K562 treated with DMSO at 1 percent for 48 hours (cell line): ENCODE data around the gene GSK3A. TPM values are rescaled to one million over a fixed set of nuclear protein-coding genes. Genes with fewer than 3 reads are reported as not detected.

Experiments used
- total RNA-seq: library from RNA; unstranded; fragments of 300-600 nt; gene quantifications from 2 replicates; pipeline ENCODE4 v1.2.3, GENCODE V29; 2022; ENCODE audit warnings: low replicate concordance; ENCODE audit errors: extremely low read depth

Gene GSK3A
- total RNA-seq: not detected in 2 replicates

GRCh38 chr19:42242512-42243409, at the start of gene GSK3A:
GSK3A (minus strand) TSS chr19:42242602; CDS start chr19:42242465, 137 bp downstream.

GRCh38 chr19:42268704-42269477, 26.5 kb upstream of the GSK3A start, which contains the start of gene CIC:
CIC (plus strand) TSS chr19:42269252; CDS start chr19:42271784, 2,532 bp downstream.

GRCh38 chr19:42254850-42255765, 12.7 kb upstream of the GSK3A start, which contains the start of gene ERF:
ERF (minus strand) TSS chr19:42255128; CDS start chr19:42254999, 129 bp downstream.

GRCh38 chr19:42219812-42220750, 22.3 kb downstream of the GSK3A start, which contains the start of gene ZNF526:
ZNF526 (plus strand) TSS chr19:42220312; CDS start chr19:42224404, 4,092 bp downstream.

GRCh38 chr19:42217520-42218437, 24.6 kb downstream of the GSK3A start, which contains the start of gene DEDD2:
DEDD2 (minus strand) TSS chr19:42217677; CDS start chr19:42217007, 670 bp downstream.

Other genes with a start within 250 kb of the GSK3A start
- not detected in 2 replicates for gene ATP1A3, start 248.4 kb downstream of the GSK3A start, total RNA-seq
- gene GRIK5, start 172.4 kb downstream of the GSK3A start, total RNA-seq: not detected in 2 replicates
- gene ZNF574, start 166.4 kb downstream of the GSK3A start, total RNA-seq: not detected in 2 replicates
- gene POU2F2, start 110.2 kb downstream of the GSK3A start, total RNA-seq: not detected in 2 replicates
- gene DEDD2, start 24.9 kb downstream of the GSK3A start, total RNA-seq: not detected in 2 replicates
- gene ZNF526, start 22.3 kb downstream of the GSK3A start, total RNA-seq: not detected in 2 replicates
- not detected in 2 replicates for gene ERF, start 12.5 kb upstream of the GSK3A start, total RNA-seq
- gene CIC, start 26.6 kb upstream of the GSK3A start, total RNA-seq: not detected in 2 replicates
- not detected in 2 replicates for gene PRR19, start 59.5 kb upstream of the GSK3A start, total RNA-seq
- not detected in 2 replicates for gene PAFAH1B3, start 60.0 kb upstream of the GSK3A start, total RNA-seq
- not detected in 2 replicates for gene TMEM145, start 70.7 kb upstream of the GSK3A start, total RNA-seq
- gene MEGF8, start 83.0 kb upstream of the GSK3A start, total RNA-seq: not detected in 2 replicates
- not detected in 2 replicates for gene CNFN, start 147.7 kb upstream of the GSK3A start, total RNA-seq
- gene LIPE, start 184.8 kb upstream of the GSK3A start, total RNA-seq: not detected in 2 replicates
- gene CXCL17, start 200.3 kb upstream of the GSK3A start, total RNA-seq: not detected in 2 replicates